Forelimb muscle (tissue), 1 donor: Measurements from ENCODE around the gene SELE. TPM values are rescaled to one million over a fixed set of nuclear protein-coding genes. Genes with fewer than 3 reads are reported as not detected.
"Not testable (repeated sequence)": the region's sequence is repeated elsewhere in the genome, so short reads cannot be mapped to it uniquely, and the experiment has no call there.

Experiments
- DNase-seq: peaks from one replicate; pipeline ENCODE4 v3.0.0-alpha.2; 2013; ENCODE audit warnings: low read depth
- polyA plus RNA-seq: library from polyadenylated mRNA; unstranded; fragments of 120-200 nt; gene quantifications from one replicate; pipeline ENCODE4 v1.2.1, GENCODE V29; 2013; ENCODE audit not compliant: insufficient read length

The SELE gene
- polyA plus RNA-seq, 1 donor = 1.1 TPM

DNA sequence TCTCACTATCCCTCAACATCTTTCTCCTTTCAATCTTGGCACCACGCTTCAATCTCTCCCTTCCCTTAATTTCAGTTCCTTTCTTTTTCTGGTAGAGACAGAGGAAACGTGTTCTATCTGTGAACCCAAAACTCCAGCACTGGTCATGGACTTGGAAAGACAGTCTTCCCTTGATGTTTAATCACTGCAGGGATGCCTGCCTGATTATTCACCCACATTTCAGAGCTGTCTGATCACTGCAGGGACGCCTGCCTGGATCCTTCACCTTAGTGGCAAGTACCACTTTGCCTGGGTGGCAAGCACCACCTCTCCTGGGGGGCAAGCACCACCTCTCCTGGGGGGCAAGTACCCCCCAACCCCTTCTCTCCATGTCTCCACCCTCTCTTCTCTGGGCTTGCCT, 50.2 kb downstream of the SELE start:
- no peak for DNase-seq

GRCh38 chr1:169683168-169683567, 50.7 kb downstream of the SELE start:
- not testable (repeated sequence) for DNase-seq

DNA sequence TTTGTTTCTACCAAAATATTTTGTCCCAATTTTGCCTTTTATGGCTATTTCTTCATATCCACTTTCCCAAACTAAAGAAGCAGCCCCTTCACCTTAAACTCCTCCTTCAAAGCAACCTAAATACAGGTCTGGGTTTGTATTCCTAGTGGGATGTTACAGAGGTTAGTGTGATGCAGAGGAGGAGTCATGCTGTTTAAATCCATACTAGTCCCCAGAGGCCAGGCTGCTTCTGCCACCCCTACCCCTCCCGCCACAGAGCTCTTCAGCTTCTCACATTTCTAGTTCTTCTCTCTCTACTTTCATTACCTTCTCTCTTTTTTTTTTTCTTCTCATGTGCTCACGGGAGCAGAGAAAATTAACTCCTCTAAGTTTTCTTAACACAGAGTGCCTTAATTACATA, 51.8 kb downstream of the SELE start:
- no peak for DNase-seq

DNA sequence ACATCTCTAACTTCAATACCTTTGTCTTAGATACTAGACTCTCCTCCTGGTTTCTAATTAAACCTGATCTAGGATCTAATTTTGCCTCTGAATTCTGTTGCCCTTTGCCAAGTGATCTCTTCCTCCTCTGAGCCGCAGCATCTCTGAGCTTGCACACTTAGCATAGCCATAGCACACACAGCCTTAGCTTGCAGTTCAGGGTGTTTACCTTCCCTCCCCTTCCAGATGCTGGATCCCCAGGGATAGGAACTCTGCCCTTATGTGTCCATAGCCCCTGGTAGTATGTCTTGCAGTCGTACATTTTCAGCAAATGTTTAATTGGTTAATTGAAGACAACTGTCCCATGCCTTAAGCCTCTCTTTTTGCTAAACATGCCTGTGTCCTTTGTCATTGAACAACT, 52.7 kb downstream of the SELE start:
- DNase-seq = no peak

GRCh38 chr1:169680377-169681019, 53.4 kb downstream of the SELE start:
- no peak for DNase-seq

DNA sequence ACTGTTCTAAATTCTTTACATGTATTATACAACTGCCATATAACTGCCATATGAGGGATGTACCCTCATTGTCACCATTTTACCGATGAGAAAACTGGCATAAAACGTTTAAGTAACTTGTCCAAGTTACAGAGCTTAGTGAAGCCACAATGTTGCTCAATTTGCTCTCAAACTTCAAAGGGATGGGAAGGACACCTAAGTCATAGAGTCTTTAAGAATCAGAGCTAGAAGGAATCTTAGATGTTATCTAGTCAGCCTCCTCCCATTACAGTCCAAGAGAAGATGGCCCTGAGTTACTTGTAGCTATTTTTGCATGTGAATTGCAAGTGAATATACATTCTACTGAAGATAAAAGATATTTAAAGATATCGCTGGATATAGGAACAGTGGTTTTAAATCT, 54.2 kb downstream of the SELE start:
- DNase-seq = no peak

DNA sequence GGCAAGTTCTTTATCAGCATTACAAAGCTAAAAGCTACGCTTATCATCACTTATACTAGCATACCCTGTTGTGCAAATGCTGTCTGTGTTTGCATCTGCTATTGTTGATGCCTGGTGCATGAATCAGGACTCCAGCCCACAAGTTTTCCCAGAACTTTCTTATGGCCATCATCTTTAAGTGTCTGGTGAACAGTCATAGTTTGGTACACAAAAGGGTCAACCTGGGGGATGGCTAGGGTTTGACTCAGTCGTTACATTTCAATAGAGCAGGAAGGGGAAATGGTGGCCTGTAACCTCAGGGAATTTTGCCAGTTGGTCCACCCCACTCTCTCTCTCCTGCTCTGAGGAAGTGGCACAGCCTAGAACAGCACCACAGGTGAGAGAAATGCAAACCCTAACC, 57.9 kb downstream of the SELE start:
- no peak for DNase-seq

Other genes with a start within 250 kb of the SELE start
- gene SLC19A2, start 248.1 kb downstream of the SELE start, polyA plus RNA-seq = 7.4 TPM
- 0.11 TPM for gene F5, start 147.6 kb downstream of the SELE start, polyA plus RNA-seq
- 1.2 TPM for gene SELP, start 104.0 kb downstream of the SELE start, polyA plus RNA-seq
- 1.6 TPM for gene SELL, start 22.5 kb downstream of the SELE start, polyA plus RNA-seq
- 7.0 TPM for gene METTL18, start 60.8 kb upstream of the SELE start, polyA plus RNA-seq
- 9.2 TPM for gene SCYL3, start 159.8 kb upstream of the SELE start, polyA plus RNA-seq